COR-L47 (cell line): ENCODE measurements around the gene GRIK3.
"Not testable (repeated sequence)": the region's sequence is repeated elsewhere in the genome, so short reads cannot be mapped to it uniquely, and the experiment has no call there.

Experiments
- DNase-seq: peaks from one replicate; lab custom pipeline; 2025; lab: John Stamatoyannopoulos, UW

Gene GRIK3

DNA sequence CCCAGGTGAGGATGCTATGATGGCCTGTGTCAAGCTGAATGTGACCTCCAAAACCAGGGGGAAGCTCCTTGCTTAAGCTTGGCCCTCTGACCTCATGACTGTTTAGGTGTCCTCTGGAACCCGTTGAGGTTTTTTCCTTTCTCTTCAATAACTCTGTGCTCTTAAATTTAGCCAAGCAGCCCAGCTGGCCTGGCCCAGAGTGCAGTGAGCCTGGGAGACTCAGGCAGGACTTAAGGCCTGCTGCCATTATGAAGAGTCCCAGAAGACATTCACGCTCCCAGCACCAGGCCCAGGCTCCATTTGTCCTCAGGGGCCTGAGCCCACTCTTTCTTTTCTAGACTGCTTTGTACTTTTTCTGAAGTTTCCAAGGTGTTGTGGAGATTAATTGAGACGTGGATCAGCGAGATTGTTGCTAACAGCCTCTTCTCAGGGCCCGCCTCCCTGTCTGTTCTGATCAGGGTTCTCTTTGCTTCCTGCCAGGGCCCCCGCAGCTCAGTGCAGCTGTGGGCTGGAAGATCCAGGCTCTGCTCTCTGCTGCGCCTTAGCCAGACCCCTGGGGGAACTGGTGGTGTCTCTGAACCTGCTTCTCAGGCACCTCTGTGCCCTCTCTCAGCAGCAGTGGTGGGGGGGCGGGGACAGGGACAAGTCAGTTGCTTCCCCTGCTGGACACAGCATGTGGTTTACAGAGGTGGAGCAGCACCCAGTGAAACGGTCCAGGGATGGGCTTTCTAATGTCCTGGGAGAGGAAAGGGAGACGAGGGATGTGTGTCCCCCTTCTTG lies 124.2 kb downstream of the GRIK3 start:
- DNase-seq = no peak

DNA sequence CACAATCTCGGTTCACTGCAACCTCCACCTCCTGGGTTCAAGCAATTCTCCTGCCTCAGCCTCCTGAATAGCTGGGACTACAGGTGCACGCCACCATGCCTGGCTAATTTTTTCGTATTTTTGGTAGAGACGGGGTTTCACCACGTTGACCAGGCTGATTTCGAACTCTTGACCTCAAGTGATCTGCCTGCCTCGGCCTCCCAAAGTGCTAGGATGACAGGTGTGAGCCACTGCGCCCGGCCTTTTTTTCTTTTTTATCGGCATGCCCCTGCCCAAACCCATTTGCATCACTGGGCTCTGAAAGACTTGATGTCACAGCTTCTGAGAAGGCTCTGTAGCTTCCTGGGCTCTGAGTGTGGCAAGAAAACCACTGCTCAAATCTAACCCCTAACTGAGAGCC lies 125.0 kb downstream of the GRIK3 start:
- not testable (repeated sequence) for DNase-seq

DNA sequence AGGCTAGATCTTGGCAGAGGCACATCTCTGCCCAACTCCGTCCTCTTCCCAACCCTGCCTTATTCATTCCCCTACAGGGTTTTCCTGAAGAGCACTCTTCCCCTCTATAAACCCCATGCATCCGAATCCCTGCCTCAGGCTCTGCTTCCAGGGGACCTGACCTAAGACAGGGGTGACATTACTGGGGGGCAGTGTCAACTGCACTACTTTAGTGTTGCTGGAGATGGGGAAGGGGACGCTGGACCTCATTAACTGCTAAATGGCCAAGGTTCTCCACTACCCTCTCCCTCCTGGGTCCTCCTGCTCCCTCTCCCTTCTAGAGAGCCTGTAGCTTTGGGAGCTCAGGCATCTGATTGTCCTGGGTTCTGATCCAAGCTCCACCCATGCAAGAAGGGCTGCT lies 126.2 kb downstream of the GRIK3 start:
- no peak for DNase-seq

DNA sequence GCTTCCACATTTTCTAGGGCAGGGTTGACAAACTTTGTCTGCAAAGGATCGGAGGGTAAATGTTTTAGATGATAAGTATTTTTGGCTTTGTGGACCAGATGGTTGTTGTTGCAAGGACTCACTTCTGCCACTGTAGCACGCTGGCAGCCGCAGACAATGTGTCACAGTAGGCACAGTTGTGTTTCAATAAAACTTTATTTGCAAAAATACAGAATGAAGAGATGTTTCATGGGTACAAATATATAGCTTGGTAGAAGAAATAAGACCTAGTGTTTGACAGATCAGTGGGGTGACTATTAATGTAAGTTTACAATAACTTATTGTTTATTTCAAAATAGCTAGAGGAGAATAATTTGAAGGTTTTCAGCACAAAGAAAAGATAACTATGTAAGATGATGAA lies 127.8 kb downstream of the GRIK3 start:
- DNase-seq = no peak

DNA sequence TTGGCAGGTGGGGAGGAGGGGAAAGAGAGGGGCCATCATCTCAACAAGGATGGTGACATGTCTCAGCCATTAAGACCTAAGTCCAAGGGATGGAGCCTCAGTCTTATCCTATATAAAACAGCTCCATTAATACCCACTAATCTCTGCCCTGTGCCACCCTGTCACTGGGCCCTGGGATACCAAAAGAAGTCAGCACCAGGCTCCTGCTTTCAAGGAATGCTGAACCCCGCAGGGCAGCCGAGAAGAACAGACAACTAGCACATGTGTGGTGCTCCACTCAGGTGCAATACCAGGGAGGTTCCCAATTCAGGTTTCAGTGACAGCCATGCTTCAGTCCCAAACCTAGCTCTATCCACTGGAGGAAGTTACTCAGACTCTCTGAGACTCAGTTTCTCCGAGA lies 128.4 kb downstream of the GRIK3 start:
- DNase-seq = no peak

DNA sequence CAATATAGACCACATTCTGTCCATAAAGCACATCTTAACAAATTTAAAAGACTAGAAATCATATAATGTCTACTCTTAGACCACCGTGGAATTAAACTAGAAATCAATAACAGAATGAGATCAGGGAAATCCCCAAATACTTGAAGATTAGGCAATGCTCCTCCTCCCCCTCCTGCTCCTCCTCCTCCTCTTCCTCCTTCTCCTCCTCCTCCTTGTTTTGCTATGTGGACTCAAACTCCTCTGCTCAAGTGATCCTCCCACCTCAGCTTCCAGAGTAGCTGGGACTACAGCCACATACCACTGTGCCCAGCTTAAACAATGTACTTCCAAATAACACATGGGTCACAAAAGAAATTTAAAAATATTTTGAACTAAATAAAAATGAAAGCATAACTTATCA lies 134.2 kb downstream of the GRIK3 start:
- no peak for DNase-seq

DNA sequence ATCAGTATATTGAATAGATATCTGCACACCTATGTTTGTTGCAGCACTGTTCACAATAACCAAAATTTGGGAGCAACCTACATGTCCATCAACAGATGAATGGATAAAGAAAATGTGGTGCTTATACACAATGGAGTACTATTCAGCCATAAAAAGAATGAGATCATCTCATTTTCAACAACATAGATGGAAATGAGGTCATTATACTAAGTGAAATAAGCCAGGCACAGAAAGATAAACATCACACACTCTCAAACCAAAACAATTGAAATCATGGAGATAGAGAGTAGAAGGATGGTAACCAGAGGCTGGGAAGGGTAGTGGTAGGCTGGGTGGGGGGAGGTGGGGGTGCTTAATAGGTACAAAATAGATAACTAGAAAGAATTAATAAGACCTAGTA lies 136.5 kb downstream of the GRIK3 start:
- not testable (repeated sequence) for DNase-seq

DNA sequence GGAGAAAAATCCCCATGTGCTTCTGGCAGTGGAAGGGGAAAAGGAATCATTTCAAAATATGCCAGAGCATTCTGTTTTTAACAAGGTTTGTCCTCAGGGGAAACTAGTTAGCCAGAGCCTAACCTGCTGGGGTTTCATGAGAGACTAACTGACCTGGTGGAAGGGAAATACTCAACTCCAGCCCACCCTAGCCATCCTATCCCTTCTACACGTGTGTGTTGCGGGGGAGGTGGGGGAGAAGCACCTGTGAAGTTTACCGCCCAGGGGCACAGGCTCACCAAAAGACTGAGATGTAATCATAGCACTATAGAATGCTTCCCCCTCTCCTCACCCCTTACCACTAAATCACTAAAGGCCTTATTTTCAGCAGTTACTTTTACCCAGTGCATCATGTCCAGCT lies 139.5 kb downstream of the GRIK3 start:
- DNase-seq = no peak

DNA sequence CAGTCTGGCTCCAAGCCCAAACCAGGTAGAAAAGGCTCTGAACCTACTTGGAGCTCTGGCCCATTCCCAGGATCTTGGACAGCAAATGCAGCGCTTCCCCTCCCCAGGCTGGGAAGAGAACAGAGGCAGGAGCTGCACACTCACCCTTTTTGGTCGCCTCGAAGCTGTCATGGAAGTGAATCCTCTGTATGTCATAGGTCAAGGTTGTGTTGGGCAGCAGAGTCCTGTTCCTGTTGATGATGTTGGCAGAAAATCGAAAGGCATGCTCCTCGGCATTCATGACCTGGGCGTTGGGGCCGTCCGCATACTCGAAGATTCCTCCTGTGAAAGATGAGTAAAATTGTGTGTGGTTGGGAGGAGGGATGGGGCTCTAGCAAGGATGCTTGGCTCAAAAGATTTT lies 143.5 kb downstream of the GRIK3 start:
- no peak for DNase-seq

DNA sequence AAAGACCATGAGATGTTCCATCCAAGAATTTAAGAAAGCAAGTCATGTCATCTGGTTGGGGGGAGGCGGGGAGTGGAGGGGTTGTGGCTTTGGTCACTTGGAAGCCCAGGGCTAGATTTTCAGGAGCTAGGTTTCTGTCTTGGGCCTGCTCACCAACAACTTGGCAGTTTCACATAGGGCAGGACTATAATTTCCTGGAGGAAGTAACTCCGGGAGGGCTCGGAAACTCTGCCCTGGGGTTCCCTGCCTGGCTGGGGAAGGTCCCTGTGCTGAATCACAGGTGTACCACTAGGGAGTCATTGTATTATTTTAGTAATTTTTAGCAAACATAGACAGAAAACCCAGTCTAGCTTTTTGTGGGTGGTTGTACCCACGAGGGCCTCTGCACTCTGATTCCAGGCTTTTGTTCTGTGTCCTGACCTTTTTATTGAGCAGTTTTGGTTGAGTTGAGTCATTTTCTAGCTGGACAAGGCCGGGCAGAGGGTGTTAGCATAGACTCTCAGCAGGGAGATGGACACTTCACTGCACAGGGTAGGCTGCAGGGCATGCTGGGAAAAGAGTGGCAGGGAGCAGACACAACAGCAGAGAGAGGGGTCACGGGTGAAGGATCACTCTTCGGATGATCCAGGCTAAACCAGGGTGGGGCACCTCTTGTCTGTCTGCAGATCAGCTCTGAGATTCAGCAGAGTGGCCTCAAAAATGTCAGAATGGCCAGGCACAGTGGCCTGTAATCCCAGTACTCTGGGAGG lies 144.7 kb downstream of the GRIK3 start:
- no peak for DNase-seq

DNA sequence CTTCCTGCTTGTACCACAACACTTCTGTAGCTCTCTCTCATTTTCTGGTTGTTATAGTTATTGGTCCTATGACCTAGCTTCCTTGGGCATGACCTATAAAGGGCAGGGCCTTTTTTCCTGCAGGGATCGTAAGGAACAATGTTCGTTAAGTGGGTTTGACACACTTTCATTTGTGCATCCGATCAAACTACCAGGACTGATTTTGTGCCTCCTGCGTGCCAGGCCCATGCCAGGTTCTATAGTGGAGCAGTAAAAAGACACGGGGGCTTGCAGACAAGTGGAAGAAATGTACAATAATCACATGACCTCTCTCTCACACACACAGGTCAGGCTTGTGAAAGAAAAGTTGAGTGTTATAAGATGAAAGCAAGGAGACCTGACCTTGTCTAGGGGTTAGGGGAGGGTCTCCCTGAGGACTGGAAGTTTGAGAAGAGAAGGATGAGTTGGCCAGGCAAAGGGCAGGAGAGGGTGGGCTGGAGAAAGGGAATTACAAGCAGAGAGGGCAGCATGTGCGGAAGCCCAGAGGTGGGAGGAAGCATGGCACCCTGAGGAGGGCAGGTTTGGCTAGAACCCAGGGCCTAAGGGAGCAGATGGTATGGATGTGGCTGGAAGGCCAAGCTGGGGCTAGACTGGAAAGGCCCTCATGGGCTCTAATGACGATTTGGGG lies 145.4 kb downstream of the GRIK3 start:
- no peak for DNase-seq

DNA sequence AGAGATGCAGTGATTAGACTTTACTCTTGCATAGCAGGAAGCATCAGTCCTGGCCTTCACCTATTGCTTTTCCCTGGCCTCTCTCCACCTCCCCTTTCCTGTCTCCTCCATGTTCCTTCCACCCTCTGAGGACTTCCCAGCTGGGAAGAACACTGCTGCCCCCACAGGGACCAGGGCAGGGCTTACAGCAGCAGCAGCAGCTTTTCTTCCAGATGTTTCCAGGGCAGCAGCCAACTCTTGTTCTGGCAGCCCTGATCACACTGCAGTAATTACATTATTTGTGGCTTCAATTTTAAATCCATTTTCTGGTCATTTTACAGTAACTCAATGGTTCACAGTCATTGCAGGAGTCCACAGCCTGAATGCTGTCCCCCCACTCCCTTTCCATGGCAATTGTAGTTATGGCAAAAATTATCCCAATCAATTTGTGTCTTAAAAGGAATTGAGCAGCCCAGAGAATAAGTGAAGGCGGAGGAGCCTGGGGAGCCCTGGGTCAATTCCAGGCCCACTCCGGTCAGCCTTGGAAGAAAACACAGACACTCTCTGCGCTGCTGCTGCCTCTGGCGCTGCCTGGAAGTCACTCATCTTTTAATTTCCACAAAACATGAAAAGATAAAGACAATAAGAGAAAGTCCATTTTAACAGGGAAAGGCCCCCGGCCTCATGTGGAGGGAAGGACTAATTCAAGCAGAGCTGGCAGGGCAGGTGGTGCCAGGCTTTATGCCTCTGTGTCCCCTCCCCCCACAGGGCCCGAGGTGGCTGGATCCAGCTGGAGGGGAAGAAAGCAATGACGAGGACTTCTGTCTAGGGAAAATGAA lies 148.6 kb downstream of the GRIK3 start:
- no peak for DNase-seq

DNA sequence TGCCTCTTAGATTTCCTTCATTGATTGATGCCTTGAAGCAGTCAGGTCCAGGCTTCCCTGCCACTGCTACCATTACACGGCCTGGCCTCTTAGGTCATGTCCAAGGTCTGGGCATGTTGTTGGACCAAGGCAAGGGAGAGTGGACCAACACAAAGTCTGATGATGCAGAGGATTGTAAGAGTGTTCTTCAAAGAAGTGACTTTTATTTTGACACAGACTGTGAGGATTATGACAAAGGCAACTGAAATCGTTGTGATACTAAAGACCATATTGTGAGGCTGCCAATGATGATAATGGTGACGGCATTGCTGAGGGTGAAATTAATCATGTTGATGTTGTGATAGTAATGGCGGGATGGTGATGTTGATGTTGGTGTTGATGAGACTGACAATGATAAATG lies 149.5 kb downstream of the GRIK3 start:
- DNase-seq = no peak

DNA sequence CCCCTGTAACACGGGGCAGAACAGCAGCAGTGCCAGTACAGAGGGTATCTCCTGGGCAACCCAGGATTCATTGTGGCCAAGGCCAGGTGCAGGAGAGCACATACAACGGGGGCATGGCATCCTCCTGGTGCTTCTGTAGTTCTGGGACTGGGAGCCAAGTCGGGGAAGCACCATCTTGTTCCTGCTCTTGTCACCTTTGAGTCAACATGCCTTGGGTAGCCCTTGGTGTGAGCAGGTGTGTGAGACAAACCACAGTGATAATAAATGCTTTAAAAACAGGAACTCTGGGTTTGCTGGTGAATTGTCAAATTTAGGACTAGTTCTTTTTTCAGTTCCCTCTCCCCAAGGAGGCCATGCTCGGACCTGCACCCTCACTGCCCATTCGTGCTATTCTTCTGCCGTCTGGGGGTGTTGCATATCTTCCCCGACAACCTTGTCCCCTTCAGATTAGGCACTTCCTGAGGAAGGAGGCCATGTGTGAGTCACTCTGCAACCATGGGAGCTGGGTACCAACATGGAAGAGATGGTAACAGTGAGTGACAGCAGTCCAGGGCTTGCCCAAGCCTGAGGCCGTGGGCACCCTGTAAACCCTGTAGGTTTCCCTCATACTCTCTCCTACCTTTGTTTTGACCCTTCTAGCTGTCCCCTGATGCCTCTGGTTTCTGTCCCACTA lies 150.2 kb downstream of the GRIK3 start:
- no peak for DNase-seq

DNA sequence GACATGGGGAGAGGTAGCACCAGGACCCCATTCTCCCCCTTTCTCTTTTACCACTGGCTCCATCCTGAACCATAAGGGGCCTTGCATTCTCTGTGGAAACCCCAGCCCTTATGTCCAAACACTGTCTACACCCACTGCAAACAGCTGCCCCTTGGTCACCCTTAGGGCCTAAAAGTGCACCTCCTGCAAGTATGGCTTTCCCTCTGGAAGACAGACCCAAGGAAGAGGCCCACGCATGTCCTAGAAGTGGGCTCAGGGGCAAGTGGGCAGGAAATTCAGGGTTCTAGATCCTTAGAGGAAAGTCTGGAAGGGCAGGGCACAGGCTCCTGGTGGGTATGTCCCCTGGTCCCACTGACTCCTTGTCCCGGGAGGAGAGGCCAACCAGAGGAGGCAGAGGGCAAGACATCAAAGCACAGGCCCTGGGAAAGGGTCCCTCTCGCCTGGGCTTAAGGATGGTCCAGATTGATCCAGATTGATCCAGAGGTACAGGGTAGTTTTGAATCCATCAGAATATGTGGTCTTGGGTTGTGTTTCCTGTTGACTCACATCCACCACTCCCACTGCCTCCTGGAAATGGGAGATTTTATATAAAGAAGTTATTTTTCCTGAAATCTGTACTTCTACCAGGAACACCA lies 150.9 kb downstream of the GRIK3 start:
- DNase-seq = no peak

DNA sequence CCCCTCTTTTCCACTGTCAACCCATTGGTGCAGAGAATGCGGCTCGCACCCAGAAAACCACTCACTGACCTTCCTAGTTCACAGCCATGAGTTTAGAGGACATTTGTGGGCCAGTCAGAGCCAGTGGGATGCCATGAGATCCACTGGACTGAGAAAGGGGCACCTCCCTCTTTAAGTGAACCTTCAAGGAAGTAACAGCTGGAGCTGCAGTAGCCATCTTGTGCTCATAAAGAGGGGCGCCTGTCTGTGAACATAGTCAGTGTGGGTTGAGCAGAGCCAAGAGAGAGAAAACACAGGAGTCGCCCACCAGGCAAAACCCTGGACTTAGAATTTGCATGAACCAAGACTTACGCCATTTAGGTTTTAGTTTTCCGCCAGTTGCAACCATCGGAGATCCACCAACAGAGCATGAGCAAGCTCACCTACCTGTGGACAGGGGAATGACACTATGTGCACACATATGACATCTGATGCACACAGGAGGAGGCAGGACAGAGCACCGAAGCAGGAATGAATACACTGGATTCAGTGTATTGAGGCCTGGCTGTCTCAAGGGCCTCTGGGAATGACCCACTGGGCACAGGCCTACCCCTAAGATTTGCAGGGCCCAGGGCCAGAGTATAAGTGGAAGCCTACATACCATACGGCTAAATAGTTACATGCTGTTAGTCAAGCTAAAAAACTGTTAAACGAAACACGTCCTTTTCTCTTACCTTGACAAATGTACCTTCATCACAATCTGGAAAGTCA lies 151.6 kb downstream of the GRIK3 start:
- DNase-seq = no peak

DNA sequence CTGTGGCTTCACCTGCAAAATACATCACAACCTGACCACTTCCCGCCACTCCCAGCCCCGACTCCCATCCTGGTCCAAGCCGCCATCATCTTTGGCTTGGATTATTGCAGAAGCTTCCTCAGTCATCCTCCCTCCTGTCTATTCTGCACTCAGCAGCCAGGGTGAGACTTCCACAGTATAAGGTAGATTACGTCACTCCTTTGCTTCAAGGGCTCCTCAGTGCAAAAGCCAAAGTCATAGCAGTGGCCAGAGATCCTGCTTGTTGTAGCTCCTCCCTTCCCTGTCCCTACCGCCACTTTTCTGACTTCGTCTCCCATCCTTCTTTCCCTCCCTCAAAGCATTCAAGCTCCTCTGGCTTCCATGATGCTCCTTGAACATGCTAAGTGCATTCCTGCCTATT lies 152.8 kb downstream of the GRIK3 start:
- no peak for DNase-seq

DNA sequence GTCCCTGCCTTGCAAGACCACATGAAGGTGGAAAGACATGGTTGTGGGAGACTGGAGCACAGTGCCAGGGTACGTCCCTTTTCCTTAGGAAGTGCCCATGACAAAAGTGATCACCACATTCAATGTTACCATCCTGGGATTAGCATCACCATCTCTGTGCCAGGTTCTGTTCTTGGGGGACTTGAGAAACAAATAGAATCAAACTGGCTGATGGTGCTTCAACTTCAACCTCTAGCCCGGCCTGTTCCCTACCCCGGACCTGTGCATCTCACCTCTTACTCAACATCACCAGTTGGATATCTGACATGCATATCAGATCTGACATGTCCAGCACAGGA lies 153.3 kb downstream of the GRIK3 start:
- DNase-seq = no peak

DNA sequence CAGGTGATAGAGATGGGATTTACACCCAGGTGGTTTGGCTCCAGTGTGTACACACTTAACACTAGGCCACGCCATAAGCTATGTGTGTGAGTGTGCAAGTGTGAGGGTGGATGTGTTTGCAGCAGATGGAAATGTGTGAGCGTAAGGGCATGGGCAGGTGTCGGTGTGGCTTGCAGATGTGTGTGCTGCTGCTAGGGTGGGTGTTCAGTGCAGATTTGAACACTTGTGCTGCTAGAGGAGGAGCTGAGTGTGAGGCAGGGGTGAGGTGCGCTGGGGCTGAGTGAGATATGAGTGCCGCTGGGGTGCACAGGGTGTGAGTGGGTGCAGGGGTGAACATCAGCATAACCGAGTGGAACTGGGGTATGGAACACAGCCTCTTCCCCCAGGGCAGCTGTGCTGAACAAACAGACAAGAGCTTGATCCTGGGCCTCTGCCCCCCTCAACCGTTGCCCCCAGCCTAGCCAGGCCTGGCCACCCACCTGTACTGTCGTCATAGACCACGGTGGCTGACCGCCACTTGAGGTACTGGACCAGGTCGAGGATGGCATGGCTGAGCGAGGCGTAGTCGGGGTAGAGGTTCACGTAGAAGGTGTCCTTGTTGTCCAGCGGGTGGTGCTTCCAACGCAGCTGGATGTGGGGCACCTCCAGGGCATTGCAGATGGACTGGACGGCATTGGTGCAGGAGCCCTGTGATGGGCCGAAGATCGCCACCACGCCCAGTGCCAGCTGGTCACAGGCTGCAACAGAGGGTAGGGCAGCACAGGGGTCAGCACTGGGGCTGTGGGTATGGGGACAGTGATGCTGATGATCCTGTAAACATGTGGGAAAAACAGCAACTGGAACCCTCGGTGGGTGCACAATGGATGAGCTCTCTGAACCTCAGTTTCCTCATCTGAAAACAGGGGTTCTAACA lies 153.9 kb downstream of the GRIK3 start:
- DNase-seq = no peak

DNA sequence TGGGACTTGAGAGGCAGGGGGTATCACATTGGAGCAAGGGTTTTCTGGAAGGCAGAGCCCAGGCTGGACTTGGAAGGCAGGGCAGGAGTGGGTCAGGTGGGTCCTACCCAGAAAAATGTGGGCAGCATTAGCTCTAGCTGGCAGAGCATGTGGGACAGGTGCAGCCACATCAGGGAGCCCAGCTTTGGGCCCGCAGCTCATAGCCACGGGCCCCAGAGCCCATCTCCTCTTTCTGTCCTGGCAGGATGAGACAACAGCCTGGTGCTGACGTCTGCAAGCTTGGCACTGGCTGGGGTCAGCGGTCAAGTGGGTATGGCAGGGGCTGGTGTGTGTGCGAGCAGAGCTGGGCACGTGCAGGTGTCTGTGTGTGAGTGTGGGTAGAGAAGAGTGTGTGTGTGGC lies 154.7 kb downstream of the GRIK3 start:
- no peak for DNase-seq
